Sigmoid colon (tissue), 4 donors: ENCODE measurements around the gene MFF.

Source experiments
- EP300 ChIP-seq, 4 donors: sonication (generic); formaldehyde crosslinking; IDR thresholded peaks; one replicate each; pipeline ENCODE4 v1.6.1; 2017; ENCODE audit warnings: antibody characterized with exemption in 4 of 4
- POLR2A ChIP-seq, 2 donors: fragments of 450-650 bp; IDR thresholded peaks; one replicate each; pipeline ENCODE4 v1.6.1; 2016; ENCODE audit warnings: antibody characterized with exemption in 2 of 2, mild to moderate bottlenecking in 2 of 2, moderate library complexity in 2 of 2
- POLR2AphosphoS5 ChIP-seq, 4 donors: sonication (generic); formaldehyde crosslinking; IDR thresholded peaks; one replicate each; pipeline ENCODE4 v1.6.1; 2017; ENCODE audit warnings: antibody characterized with exemption in 4 of 4
- TF ChIP-seq, protein P1 (sequence below), 4 experiments: fragments of 450-650 bp in 3 of 4; fragments of 200-600 bp in 1 of 4; IDR thresholded peaks; one replicate each; pipeline ENCODE4 v1.5.1; 2016 to 2019; ENCODE audit warnings: antibody characterized with exemption in 4 of 4, mild to moderate bottlenecking in 3 of 4, moderate library complexity in 2 of 4

- TF ChIP-seq, protein P1, sequence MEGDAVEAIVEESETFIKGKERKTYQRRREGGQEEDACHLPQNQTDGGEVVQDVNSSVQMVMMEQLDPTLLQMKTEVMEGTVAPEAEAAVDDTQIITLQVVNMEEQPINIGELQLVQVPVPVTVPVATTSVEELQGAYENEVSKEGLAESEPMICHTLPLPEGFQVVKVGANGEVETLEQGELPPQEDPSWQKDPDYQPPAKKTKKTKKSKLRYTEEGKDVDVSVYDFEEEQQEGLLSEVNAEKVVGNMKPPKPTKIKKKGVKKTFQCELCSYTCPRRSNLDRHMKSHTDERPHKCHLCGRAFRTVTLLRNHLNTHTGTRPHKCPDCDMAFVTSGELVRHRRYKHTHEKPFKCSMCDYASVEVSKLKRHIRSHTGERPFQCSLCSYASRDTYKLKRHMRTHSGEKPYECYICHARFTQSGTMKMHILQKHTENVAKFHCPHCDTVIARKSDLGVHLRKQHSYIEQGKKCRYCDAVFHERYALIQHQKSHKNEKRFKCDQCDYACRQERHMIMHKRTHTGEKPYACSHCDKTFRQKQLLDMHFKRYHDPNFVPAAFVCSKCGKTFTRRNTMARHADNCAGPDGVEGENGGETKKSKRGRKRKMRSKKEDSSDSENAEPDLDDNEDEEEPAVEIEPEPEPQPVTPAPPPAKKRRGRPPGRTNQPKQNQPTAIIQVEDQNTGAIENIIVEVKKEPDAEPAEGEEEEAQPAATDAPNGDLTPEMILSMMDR (IDR thresholded peaks at IDR 0.05) = no peak
- no peak for TF ChIP-seq EP300 (IDR thresholded peaks at IDR 0.05)
- no peak for TF ChIP-seq POLR2A (IDR thresholded peaks at IDR 0.05)
- TF ChIP-seq POLR2AphosphoS5 (IDR thresholded peaks at IDR 0.05) = no peak
These were observed 16.3 kb upstream of the MFF start for GRCh38 chr2:227308784-227309183.
